ENCODE data around the gene OR10P1. TPM values are rescaled to one million over a fixed set of nuclear protein-coding genes. Genes with fewer than 3 reads are reported as not detected.

OR10P1 gene
- total and polyA plus RNA-seq, 9 donors = not detected

DNA sequence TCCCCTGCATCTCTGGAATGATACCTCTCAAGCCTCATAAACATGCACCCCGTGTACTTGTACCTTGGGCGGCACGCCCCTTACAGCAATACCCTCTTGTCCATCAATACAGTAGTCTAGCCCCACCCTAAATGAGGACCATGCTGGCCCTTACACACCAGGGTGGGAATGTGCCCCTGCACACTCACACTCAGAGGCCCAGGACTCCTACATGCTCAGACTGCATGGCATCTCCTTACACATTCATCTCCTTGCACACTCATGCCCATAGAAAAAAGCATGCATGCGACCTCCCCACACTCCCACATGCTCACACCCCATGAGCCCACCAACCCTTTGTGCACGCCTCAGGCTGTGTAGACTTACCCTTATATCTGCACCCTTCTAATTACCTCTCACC lies 49.0 kb downstream of the OR10P1 start:
- DNase-seq = peak in 1 of 5 donors; percentile 27
- intact Hi-C loops (cut with DNase I) = no loop called here
- no peaks in the 10 kb centered on the region for H3K36me3 ChIP-seq
- H3K27me3 ChIP-seq = no peaks in the 10 kb centered on the region
- 91 to 95% (median 92%) methylated on average over 5 of the region's 5 CpGs for WGBS, 3 donors
- no peaks in the 10 kb centered on the region for H3K9me3 ChIP-seq
- TF ChIP-seq, protein P1, sequence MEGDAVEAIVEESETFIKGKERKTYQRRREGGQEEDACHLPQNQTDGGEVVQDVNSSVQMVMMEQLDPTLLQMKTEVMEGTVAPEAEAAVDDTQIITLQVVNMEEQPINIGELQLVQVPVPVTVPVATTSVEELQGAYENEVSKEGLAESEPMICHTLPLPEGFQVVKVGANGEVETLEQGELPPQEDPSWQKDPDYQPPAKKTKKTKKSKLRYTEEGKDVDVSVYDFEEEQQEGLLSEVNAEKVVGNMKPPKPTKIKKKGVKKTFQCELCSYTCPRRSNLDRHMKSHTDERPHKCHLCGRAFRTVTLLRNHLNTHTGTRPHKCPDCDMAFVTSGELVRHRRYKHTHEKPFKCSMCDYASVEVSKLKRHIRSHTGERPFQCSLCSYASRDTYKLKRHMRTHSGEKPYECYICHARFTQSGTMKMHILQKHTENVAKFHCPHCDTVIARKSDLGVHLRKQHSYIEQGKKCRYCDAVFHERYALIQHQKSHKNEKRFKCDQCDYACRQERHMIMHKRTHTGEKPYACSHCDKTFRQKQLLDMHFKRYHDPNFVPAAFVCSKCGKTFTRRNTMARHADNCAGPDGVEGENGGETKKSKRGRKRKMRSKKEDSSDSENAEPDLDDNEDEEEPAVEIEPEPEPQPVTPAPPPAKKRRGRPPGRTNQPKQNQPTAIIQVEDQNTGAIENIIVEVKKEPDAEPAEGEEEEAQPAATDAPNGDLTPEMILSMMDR (IDR thresholded peaks at IDR 0.05) = no peak
- TF ChIP-seq POLR2A (IDR thresholded peaks at IDR 0.05) = no peak
- TF ChIP-seq EP300 (IDR thresholded peaks at IDR 0.05) = no peak
- no peak overlapping the region for H3K27ac ChIP-seq
- no peaks in the 10 kb centered on the region for H3K4me1 ChIP-seq (ENCODE audit: insufficient read depth)
- H3K4me3 ChIP-seq = no peak overlapping the region

DNA sequence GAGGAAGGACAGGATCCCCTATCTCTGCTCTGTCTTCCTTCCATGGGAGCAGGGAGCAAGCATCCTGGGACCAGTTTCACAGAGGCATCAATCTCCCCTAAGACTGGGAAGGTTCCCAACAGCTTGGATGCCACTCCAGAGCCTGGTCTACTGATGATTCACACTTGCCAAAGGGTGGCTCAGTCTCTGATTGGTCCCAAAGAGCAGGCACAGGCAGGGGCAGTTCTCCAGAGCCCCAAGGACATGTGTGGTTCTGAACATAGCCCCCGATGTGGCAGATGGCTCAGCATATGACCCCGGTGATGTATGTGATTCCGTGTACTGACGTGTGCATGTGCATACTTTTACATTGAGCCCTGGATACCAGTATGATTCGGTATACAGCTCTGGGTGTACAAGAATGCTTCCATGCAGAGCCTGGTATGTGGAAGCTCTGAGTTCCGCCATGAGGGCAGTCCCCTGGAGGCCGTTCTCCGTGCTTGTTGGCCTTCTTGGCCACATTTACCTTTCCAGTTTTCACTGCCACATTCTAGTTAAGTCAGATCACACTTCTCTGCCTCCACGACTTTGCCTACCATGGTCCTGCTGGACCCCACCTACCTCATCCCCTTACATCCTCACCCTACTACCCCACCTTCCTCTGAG lies 49.8 kb downstream of the OR10P1 start:
- DNase-seq = peak in 1 of 5 donors; percentile 2
- H3K4me1 ChIP-seq (ENCODE audit: insufficient read depth) = no peaks in the 10 kb centered on the region
- no peaks in the 10 kb centered on the region for H3K9me3 ChIP-seq

More for the DNA sequence above, 49.8 kb downstream of the OR10P1 start:
- no peak overlapping the region for H3K27ac ChIP-seq
- no peak overlapping the region for H3K4me3 ChIP-seq
- TF ChIP-seq EP300 (IDR thresholded peaks at IDR 0.05) = no peak
- no peak for TF ChIP-seq POLR2A (IDR thresholded peaks at IDR 0.05)
- TF ChIP-seq, protein P1 (IDR thresholded peaks at IDR 0.05) = no peak
- no peaks in the 10 kb centered on the region for H3K27me3 ChIP-seq
- intact Hi-C loops (cut with DNase I) = no loop called here
- no peaks in the 10 kb centered on the region for H3K36me3 ChIP-seq
- 89 to 90% (median 89%) methylated on average over 9 of the region's 9 CpGs for WGBS, 3 donors

Small RNA genes within 50 kb of the gene (small RNA-seq; reads per million reads assigned to genes)
- gene AC009779.5 = not detected

Other genes with a start within 250 kb of the OR10P1 start
- not detected for gene OR6C65, start 236.4 kb upstream of the OR10P1 start, total RNA-seq
- not detected for gene OR6C65, start 236.4 kb upstream of the OR10P1 start, polyA plus RNA-seq
- not detected for gene OR6C76, start 210.6 kb upstream of the OR10P1 start, total RNA-seq
- not detected for gene OR6C76, start 210.6 kb upstream of the OR10P1 start, polyA plus RNA-seq
- gene OR6C2, start 192.8 kb upstream of the OR10P1 start, total RNA-seq = not detected
- not detected for gene OR6C2, start 192.8 kb upstream of the OR10P1 start, polyA plus RNA-seq
- not detected for gene OR6C70, start 166.8 kb upstream of the OR10P1 start, total RNA-seq
- not detected for gene OR6C70, start 166.8 kb upstream of the OR10P1 start, polyA plus RNA-seq
- gene OR6C68, start 144.5 kb upstream of the OR10P1 start, total RNA-seq = not detected
- gene OR6C68, start 144.5 kb upstream of the OR10P1 start, polyA plus RNA-seq = not detected
- not detected for gene OR6C4, start 87.3 kb upstream of the OR10P1 start, total RNA-seq
- not detected for gene OR6C4, start 87.3 kb upstream of the OR10P1 start, polyA plus RNA-seq
- not detected for gene OR2AP1, start 64.4 kb upstream of the OR10P1 start, total RNA-seq
- gene OR2AP1, start 64.4 kb upstream of the OR10P1 start, polyA plus RNA-seq = not detected
- gene ITGA7, start 71.0 kb downstream of the OR10P1 start, total RNA-seq = 10 to 100 TPM in 5 of 7 donors, 1 to 10 TPM in 2; 4.9 to 69.6 (median 25.9) TPM
- gene ITGA7, start 71.0 kb downstream of the OR10P1 start, polyA plus RNA-seq = 10 to 100 TPM; 19.5 to 38.3 TPM
- 100 to 1,000 TPM in 4 of 7 donors, 10 to 100 TPM in 3; 96.0 to 143 (median 120) TPM for gene BLOC1S1, start 79.2 kb downstream of the OR10P1 start, total RNA-seq
- gene BLOC1S1, start 79.2 kb downstream of the OR10P1 start, polyA plus RNA-seq = 100 to 1,000 TPM; 101 to 214 TPM
- gene RDH5, start 83.5 kb downstream of the OR10P1 start, total RNA-seq = 1 to 10 TPM; 3.7 to 8.9 (median 7.2) TPM
- gene RDH5, start 83.5 kb downstream of the OR10P1 start, polyA plus RNA-seq = 1 to 10 TPM; 5.1 to 5.9 TPM
- 100 to 1,000 TPM; 406 to 954 (median 762) TPM for gene CD63, start 92.1 kb downstream of the OR10P1 start, total RNA-seq
- 1,000 to 10,000 TPM in 1 of 2 donors, 100 to 1,000 TPM in 1; 676 to 1,943 TPM for gene CD63, start 92.1 kb downstream of the OR10P1 start, polyA plus RNA-seq
- gene GDF11, start 106.2 kb downstream of the OR10P1 start, total RNA-seq = 10 to 100 TPM in 4 of 7 donors, 1 to 10 TPM in 3; 2.2 to 27.7 (median 12.3) TPM
- 1 to 10 TPM; 3.4 to 8.0 TPM for gene GDF11, start 106.2 kb downstream of the OR10P1 start, polyA plus RNA-seq
- 10 to 100 TPM; 48.0 to 60.8 (median 58.6) TPM for gene SARNP, start 180.8 kb downstream of the OR10P1 start, total RNA-seq
- 10 to 100 TPM; 71.6 to 89.3 TPM for gene SARNP, start 180.8 kb downstream of the OR10P1 start, polyA plus RNA-seq
- gene ORMDL2, start 181.1 kb downstream of the OR10P1 start, total RNA-seq = 10 to 100 TPM in 6 of 7 donors, 1 to 10 TPM in 1; 8.6 to 38.9 (median 20.8) TPM
- gene ORMDL2, start 181.1 kb downstream of the OR10P1 start, polyA plus RNA-seq = 10 to 100 TPM; 15.7 to 35.5 TPM
- 10 to 100 TPM; 15.7 to 32.8 (median 23.0) TPM for gene DNAJC14, start 192.7 kb downstream of the OR10P1 start, total RNA-seq
- 10 to 100 TPM; 19.3 to 26.8 TPM for gene DNAJC14, start 192.7 kb downstream of the OR10P1 start, polyA plus RNA-seq
- 10 to 100 TPM in 6 of 7 donors, 1 to 10 TPM in 1; 3.6 to 42.7 (median 23.3) TPM for gene MMP19, start 206.0 kb downstream of the OR10P1 start, total RNA-seq
- 10 to 100 TPM; 11.3 to 23.3 TPM for gene MMP19, start 206.0 kb downstream of the OR10P1 start, polyA plus RNA-seq

Data from ovary (tissue), 9 donors.